Endometrium (tissue), 2 donors: ENCODE data around the gene SERAC1.

Experiments used
- FAIRE-seq: peaks from 2 replicates; lab custom pipeline; 2012; peaks lifted over from hg19 to GRCh38; lab: Jason Lieb, UNC
- donor health status: control.
- donor health status: control.

SERAC1 gene

GRCh38 chr6:158076548-158076947 lies 91.5 kb downstream of the SERAC1 start:
- no peak for FAIRE-seq

- no peak for FAIRE-seq
Observed at GRCh38 chr6:158073776-158074175, 94.3 kb downstream of the SERAC1 start.

- FAIRE-seq: peak; percentile 31
Observed at GRCh38 chr6:158072083-158072721, 95.9 kb downstream of the SERAC1 start.

GRCh38 chr6:158071121-158072082 lies 96.7 kb downstream of the SERAC1 start:
- FAIRE-seq: no peak

GRCh38 chr6:158070513-158070912 lies 97.5 kb downstream of the SERAC1 start:
- no peak for FAIRE-seq

GRCh38 chr6:158069800-158070195 lies 98.3 kb downstream of the SERAC1 start:
- FAIRE-seq: no peak

- FAIRE-seq: no peak
Observed at GRCh38 chr6:158068893-158069799, 98.9 kb downstream of the SERAC1 start.

- FAIRE-seq: no peak
Observed at GRCh38 chr6:158068156-158068892, 99.7 kb downstream of the SERAC1 start.

GRCh38 chr6:158067436-158068015 lies 100.5 kb downstream of the SERAC1 start:
- FAIRE-seq: no peak

GRCh38 chr6:158066136-158066781 lies 101.8 kb downstream of the SERAC1 start:
- FAIRE-seq: no peak

- FAIRE-seq: no peak
Observed at GRCh38 chr6:158064725-158065251, 103.3 kb downstream of the SERAC1 start.

GRCh38 chr6:158063736-158064135 lies 104.3 kb downstream of the SERAC1 start:
- FAIRE-seq: no peak

- FAIRE-seq: no peak
Observed at GRCh38 chr6:158061709-158062461, 106.2 kb downstream of the SERAC1 start.

GRCh38 chr6:158061361-158061708 lies 106.7 kb downstream of the SERAC1 start:
- no peak for FAIRE-seq

GRCh38 chr6:158060455-158061360 lies 107.4 kb downstream of the SERAC1 start:
- FAIRE-seq: no peak
